NCI-H226 (cell line): Measurements from ENCODE around the gene SYNM.

Source experiments
- DNase-seq: peaks from one replicate; pipeline ENCODE4 v3.0.0-alpha.2; 2015

Gene SYNM

GRCh38 chr15:99085413-99086326 is 19.2 kb upstream of the SYNM start:
- DNase-seq, result peak; percentile 48

GRCh38 chr15:99086327-99086667 is 18.6 kb upstream of the SYNM start:
- no peak for DNase-seq

GRCh38 chr15:99087405-99087943 is 17.4 kb upstream of the SYNM start:
- no peak for DNase-seq

GRCh38 chr15:99090011-99090699 is 14.7 kb upstream of the SYNM start:
- no peak for DNase-seq

- no peak for DNase-seq
These were observed 13.9 kb upstream of the SYNM start for GRCh38 chr15:99090938-99091337.

- no peak for DNase-seq
These were observed 12.2 kb upstream of the SYNM start for GRCh38 chr15:99092554-99093172.

- no peak for DNase-seq
These were observed 9.3 kb upstream of the SYNM start for GRCh38 chr15:99095626-99096025.

GRCh38 chr15:99096173-99096893 is 8.5 kb upstream of the SYNM start:
- no peak for DNase-seq

- DNase-seq, result no peak
These were observed 7.9 kb upstream of the SYNM start for GRCh38 chr15:99096894-99097426.

GRCh38 chr15:99097441-99098410 is 7.2 kb upstream of the SYNM start:
- DNase-seq, result no peak

- DNase-seq, result no peak
These were observed 6.5 kb upstream of the SYNM start for GRCh38 chr15:99098426-99098825.

GRCh38 chr15:99098991-99099390 is 5.9 kb upstream of the SYNM start:
- no peak for DNase-seq

- no peak for DNase-seq
These were observed 5.2 kb upstream of the SYNM start for GRCh38 chr15:99099661-99100060.

GRCh38 chr15:99100245-99101173 is 4.4 kb upstream of the SYNM start:
- peak; percentile 76 for DNase-seq

GRCh38 chr15:99101501-99101900 is 3.4 kb upstream of the SYNM start:
- no peak for DNase-seq

- no peak for DNase-seq
These were observed 2.3 kb upstream of the SYNM start for GRCh38 chr15:99102332-99103235.

GRCh38 chr15:99103279-99103678 is 1.6 kb upstream of the SYNM start:
- no peak for DNase-seq

GRCh38 chr15:99105514-99106341 is 848 bp downstream of the SYNM start:
- DNase-seq, result no peak
